ENCODE results near the gene PPOX. TPM values are rescaled to one million over a fixed set of nuclear protein-coding genes. Genes with fewer than 3 reads are reported as not detected.

Gene PPOX
- total and polyA plus RNA-seq, 8 donors, result 15.2 to 53.0 (median 46.6) TPM

DNA sequence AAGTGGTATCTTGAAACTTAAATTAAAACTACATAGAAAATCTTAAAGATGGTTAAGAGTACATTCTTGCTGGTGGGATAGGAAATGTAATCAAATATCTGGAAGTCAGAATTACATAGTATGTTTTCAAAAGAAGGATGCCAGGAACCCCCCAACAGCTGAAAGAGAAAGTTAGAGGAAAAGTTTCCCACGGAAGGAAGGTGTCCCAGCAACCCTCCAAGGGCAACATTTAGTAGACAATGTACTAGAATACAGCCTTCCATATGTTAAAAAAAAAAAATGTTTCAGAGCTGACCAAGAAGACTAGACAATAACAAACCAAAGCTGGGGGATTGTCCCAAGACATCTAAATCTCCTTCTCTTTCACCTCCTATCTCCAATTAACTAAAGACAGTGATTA lies 36.0 kb upstream of the PPOX start:
- peak overlapping the region in 1 of 2 donors; percentile 97 for H3K27ac ChIP-seq
- peaks cover 0 to 40% of the 10 kb centered on the region in 2 donors for H3K36me3 ChIP-seq
- intact Hi-C loops (cut with DNase I), result no loop called here
- H3K4me1 ChIP-seq, result peaks cover 8 to 75% of the 10 kb centered on the region in 2 donors
- DNase-seq (no peak), ATAC-seq (no peak)
- TF ChIP-seq, protein P1, sequence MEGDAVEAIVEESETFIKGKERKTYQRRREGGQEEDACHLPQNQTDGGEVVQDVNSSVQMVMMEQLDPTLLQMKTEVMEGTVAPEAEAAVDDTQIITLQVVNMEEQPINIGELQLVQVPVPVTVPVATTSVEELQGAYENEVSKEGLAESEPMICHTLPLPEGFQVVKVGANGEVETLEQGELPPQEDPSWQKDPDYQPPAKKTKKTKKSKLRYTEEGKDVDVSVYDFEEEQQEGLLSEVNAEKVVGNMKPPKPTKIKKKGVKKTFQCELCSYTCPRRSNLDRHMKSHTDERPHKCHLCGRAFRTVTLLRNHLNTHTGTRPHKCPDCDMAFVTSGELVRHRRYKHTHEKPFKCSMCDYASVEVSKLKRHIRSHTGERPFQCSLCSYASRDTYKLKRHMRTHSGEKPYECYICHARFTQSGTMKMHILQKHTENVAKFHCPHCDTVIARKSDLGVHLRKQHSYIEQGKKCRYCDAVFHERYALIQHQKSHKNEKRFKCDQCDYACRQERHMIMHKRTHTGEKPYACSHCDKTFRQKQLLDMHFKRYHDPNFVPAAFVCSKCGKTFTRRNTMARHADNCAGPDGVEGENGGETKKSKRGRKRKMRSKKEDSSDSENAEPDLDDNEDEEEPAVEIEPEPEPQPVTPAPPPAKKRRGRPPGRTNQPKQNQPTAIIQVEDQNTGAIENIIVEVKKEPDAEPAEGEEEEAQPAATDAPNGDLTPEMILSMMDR (IDR thresholded peaks at IDR 0.05), result no peak
- no peaks in the 10 kb centered on the region for H3K27me3 ChIP-seq
- no peak overlapping the region for H3K4me3 ChIP-seq
- H3K9me3 ChIP-seq, result no peaks in the 10 kb centered on the region

DNA sequence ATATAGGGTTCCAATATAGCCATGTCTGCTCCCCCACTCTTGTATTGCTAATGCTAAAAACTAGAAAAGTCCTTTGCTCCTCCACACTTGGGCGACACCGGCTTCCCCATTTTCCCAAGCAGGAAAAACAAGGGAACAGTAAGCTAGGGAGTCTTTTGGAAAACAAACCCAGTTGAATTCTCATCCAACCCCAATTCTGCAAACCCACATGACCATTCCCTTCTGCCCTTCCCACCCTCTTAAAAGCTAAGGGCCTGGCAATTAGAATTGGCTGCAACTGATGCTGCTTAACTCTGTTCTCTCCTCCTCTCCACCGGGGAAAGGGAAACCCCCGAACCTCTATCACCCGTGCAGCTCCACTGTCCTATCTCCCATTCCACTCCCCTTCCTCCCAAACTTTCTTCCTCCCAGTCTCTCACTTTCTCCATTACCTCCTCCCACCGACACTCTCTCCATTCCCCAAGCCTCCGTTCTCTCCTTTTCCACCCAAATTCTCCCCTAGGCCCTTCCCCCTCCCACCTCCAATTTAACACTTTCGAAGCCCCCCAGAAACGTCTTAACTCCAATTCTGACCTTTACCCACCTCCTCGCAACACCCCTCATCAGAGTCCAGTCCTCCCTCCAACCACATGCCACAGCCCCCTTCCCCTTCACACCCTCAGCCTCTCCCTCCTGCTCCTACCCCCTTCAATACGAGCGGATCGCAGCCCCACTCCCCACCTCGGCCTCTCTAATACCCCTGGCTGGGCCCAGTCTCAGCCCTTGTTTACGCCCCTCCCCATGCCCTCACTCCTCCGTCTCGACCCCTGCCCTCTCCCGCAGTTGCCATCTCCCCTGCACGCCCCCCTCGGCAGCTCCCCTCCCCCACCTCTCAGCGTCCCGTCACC lies 34.5 kb upstream of the PPOX start:
- ATAC-seq (peak; percentile 37), DNase-seq (peak in 1 of 4 donors; percentile 43)
- H3K4me1 ChIP-seq, result peaks cover 8 to 69% of the 10 kb centered on the region in 2 donors
- intact Hi-C loops (cut with DNase I), result no loop called here
- no peaks in the 10 kb centered on the region for H3K27me3 ChIP-seq
- H3K36me3 ChIP-seq, result peaks cover 0 to 26% of the 10 kb centered on the region in 2 donors
- no peaks in the 10 kb centered on the region for H3K9me3 ChIP-seq
- TF ChIP-seq, protein P1 (IDR thresholded peaks at IDR 0.05), result no peak
- H3K27ac ChIP-seq, result peak overlapping the region; percentile 95 to 97
- H3K4me3 ChIP-seq, result peak overlapping the region; percentile 58 to 68

DNA sequence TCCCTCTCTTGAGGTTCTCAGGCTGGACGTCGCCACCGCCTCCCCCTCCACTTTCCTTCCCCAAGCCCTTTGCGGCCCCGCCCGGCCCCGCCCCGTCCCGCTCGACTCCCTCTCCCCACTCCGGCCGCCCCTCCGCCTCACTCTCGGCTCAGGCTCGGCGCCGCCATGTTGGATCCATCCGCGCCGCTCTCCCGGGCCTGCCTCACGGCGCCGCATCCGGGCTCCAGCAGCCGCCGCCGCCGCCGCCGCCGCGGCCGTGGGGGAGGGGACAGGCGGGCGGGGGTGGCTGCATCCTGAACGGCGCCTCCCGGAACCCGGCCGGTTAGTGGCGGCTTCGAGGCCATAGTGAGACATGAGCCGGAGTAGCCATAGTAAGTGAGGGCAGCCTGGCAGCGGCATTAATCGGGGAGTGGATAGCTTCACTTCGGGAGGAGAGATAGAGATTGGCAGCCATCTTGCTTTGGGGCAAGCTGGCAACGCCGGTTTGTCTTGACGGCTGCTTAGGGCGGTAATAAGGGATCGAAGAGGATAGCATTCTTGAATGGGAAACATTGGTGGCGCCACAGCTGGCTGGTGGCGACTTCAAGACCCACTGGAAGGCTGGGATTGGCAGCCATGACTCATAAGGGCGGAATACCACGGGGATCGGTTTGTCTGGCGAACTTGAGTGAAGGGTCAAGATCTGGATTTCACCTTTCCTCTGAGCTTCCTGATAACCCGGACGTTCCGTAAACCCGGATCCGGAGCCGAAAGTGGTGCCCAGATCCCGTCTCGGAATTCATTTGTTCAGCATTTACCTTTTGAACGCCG lies 33.6 kb upstream of the PPOX start, which contains the start of gene DEDD:
Gene DEDD (minus strand): TSS at position 258 of the 810 bp plus-strand sequence. CDS start 8,205 bp downstream, outside the sequence.
- intact Hi-C loops (cut with DNase I), result no loop called here
- Histone ChIP-seq H3K36me3 (peaks cover 0 to 18% of the 10 kb centered on the region in 2 donors), H3K9me3 (no peaks in the 10 kb centered on the region), H3K4me1 (peaks cover 8 to 64% of the 10 kb centered on the region in 2 donors), H3K27me3 (no peaks in the 10 kb centered on the region), H3K27ac (peak within 1 kb of the TSS; percentile 95 to 97), H3K4me3 (peak within 1 kb of the TSS; percentile 58 to 68)
- TF ChIP-seq, protein P1 (IDR thresholded peaks at IDR 0.05), result no peak
- DNase-seq (peak; percentile 93 to 97 (median 95)), ATAC-seq (peak; percentile 92)

DNA sequence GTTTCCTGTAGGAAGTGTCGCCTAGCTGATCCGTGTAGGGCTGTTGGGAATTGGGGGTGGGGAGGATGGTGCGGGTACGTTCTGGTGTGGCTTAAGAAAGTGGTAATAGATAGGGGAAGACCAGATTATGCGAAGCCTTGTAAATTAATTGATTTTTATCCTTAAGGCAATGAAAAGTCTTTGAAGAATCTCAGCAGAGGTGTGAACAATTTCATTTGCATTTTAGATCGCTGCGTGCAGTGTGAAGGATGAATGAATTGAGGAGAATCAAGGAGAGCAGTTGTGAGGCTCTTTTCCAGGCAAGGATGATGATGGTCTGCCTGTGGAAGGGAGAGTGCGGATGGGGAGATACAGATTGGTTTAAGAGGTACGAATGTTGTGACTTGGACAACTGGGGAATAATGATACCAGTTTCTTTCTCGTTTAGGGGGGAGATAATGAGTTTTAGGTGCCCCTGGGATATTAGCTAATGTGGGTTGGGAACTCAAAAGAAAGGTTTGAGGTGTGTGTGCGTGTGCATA lies 32.9 kb upstream of the PPOX start:
- TF ChIP-seq, protein P1 (IDR thresholded peaks at IDR 0.05), result no peak
- H3K36me3 ChIP-seq, result peaks cover 0 to 12% of the 10 kb centered on the region in 2 donors
- no peaks in the 10 kb centered on the region for H3K9me3 ChIP-seq
- peaks cover 8 to 64% of the 10 kb centered on the region in 2 donors for H3K4me1 ChIP-seq
- ATAC-seq, result no peak
- H3K27me3 ChIP-seq, result no peaks in the 10 kb centered on the region
- DNase-seq, result no peak
- peak overlapping the region; percentile 58 to 68 for H3K4me3 ChIP-seq
- intact Hi-C loops (cut with DNase I), result no loop called here
- peak overlapping the region; percentile 95 to 97 for H3K27ac ChIP-seq

All from left lung (tissue), 10 donors.